Measurements from ENCODE around the gene ALDOB. TPM values are rescaled to one million over a fixed set of nuclear protein-coding genes. Genes with fewer than 3 reads are reported as not detected.

The ALDOB gene
- total RNA-seq, 1 experiment from 2014 or later = not detected

DNA sequence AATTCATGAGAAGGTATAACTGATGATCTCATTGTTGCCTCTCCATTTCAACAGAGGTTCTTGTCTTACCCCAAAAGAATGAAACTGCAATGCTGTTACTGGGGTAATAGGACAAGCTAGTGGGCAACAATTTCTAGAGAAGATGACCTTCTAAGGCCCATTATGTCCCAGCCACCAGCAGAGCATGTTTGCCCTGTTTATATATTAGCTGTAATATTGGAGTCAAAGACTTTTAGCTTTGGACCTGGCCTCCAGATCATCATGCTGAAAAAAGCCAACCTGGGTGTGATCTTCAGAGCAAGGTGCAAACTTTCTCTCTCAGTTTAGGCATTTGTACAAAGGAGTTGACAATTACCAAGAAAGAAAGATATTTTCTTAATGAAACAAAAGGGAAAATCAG lies 3.4 kb downstream of the ALDOB start:
- CTCF ChIA-PET = no interaction called here
- Histone ChIP-seq H2AFZ (ENCODE audit: low read length) (no peak overlapping the region), H3K36me3 (ENCODE audit: low read depth, low read length) (no peaks in the 10 kb centered on the region), H3K4me3 (ENCODE audit: low read length) (no peak overlapping the region), H3K9me3 (ENCODE audit: low read length) (no peaks in the 10 kb centered on the region), H3K4me2 (ENCODE audit: low read length) (no peak overlapping the region), H3K27me3 (ENCODE audit: low read length) (peaks cover 12% of the 10 kb centered on the region; the same call in 1 of the 2 replicates), H3K79me2 (ENCODE audit: low read length) (no peaks in the 10 kb centered on the region), H3K4me1 (ENCODE audit: insufficient read depth, low read length) (no peaks in the 10 kb centered on the region), H3F3A (ENCODE audit: low read length, unreplicated experiment) (no peaks in the 10 kb centered on the region), H3K9ac (ENCODE audit: low read length) (no peak overlapping the region), H4K20me1 (ENCODE audit: low read length) (no peaks in the 10 kb centered on the region), H3K9me2 (replicated peaks; ENCODE audit: low read length) (no peaks in the 10 kb centered on the region), H3K27ac (ENCODE audit: low read length) (no peak overlapping the region)
- ATAC-seq (no peak), DNase-seq (no peak)
- no TSS peak for BruUV-seq (replicated peaks)
- POLR2A ChIA-PET (ENCODE audit: unreplicated experiment) = no interaction called here
- intact Hi-C loops (cut with micrococcal nuclease) = no loop called here
- TF ChIP-seq EZH2 (IDR thresholded peaks at IDR 0.05; ENCODE audit: low read length, unreplicated experiment) = no peak
- no peak for TF ChIP-seq EZH2phosphoT487 (IDR thresholded peaks at IDR 0.05; ENCODE audit: borderline replicate concordance, low read length)

DNA sequence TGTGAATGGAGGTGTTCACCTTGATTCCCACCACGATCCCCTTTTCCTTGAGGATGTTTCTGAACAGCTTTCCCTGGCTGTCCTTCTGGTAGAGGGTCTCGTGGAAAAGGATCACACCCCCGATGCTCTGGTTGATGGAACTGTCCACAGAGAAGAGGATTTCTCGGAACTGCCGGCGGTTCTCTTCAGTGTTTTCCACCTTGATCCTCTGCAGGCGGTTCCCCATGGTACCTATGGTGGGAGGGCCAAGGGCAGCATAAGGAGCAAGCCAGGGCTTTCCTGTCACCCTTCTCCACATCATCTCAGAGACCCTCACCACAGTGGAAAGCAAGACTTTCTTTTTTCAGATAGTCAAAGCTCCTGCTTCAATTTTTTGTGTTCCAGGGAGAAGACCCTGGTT lies 5.8 kb downstream of the ALDOB start:
- H3F3A ChIP-seq (ENCODE audit: low read length, unreplicated experiment) = no peaks in the 10 kb centered on the region
- no peak overlapping the region for H3K27ac ChIP-seq (ENCODE audit: low read length)
- DNase-seq = no peak
- TF ChIP-seq EZH2 (IDR thresholded peaks at IDR 0.05; ENCODE audit: low read length, unreplicated experiment) = no peak
- TF ChIP-seq, protein P1, sequence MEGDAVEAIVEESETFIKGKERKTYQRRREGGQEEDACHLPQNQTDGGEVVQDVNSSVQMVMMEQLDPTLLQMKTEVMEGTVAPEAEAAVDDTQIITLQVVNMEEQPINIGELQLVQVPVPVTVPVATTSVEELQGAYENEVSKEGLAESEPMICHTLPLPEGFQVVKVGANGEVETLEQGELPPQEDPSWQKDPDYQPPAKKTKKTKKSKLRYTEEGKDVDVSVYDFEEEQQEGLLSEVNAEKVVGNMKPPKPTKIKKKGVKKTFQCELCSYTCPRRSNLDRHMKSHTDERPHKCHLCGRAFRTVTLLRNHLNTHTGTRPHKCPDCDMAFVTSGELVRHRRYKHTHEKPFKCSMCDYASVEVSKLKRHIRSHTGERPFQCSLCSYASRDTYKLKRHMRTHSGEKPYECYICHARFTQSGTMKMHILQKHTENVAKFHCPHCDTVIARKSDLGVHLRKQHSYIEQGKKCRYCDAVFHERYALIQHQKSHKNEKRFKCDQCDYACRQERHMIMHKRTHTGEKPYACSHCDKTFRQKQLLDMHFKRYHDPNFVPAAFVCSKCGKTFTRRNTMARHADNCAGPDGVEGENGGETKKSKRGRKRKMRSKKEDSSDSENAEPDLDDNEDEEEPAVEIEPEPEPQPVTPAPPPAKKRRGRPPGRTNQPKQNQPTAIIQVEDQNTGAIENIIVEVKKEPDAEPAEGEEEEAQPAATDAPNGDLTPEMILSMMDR (conservative IDR thresholded peaks at IDR 0.05; ENCODE audit: low read depth, low read length) = no peak
- TF ChIP-seq EZH2phosphoT487 (IDR thresholded peaks at IDR 0.05; ENCODE audit: borderline replicate concordance, low read length) = no peak
- intact Hi-C loops (cut with micrococcal nuclease) = no loop called here
- no peak overlapping the region for H3K9ac ChIP-seq (ENCODE audit: low read length)
- H4K20me1 ChIP-seq (ENCODE audit: low read length) = no peaks in the 10 kb centered on the region
- no TSS peak for BruUV-seq (replicated peaks)
- CTCF ChIA-PET = no interaction called here
- no peaks in the 10 kb centered on the region; the same call in 1 of the 2 replicates for H3K27me3 ChIP-seq (ENCODE audit: low read length)
- no peak overlapping the region for H3K4me3 ChIP-seq (ENCODE audit: low read length)
- H3K79me2 ChIP-seq (ENCODE audit: low read length) = no peaks in the 10 kb centered on the region
- H3K9me2 ChIP-seq (replicated peaks; ENCODE audit: low read length) = no peaks in the 10 kb centered on the region
- no peaks in the 10 kb centered on the region for H3K9me3 ChIP-seq (ENCODE audit: low read length)
- POLR2A ChIA-PET (ENCODE audit: unreplicated experiment) = no interaction called here
- no peak overlapping the region for H3K4me2 ChIP-seq (ENCODE audit: low read length)
- H2AFZ ChIP-seq (ENCODE audit: low read length) = no peak overlapping the region
- ATAC-seq = no peak
- H3K4me1 ChIP-seq (ENCODE audit: insufficient read depth, low read length) = no peaks in the 10 kb centered on the region
- no peaks in the 10 kb centered on the region for H3K36me3 ChIP-seq (ENCODE audit: low read depth, low read length)

DNA sequence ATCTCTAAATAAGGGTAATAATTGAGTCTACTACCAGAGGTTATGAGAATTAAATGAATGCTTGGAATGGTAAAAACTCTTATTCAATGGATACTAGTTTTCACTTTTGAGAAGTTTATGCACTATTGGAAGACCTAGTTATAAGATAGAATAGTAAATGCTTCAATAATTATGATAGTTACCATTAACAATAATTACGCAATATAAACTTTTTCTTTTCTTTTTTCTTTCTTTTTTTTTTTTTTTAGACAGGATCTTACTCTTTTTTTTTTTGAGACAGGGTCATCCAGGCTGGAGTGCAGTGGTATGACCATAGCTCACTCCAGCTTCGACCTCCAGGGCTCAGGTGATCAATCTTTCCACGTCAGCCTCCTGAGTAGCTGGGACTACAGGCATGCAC lies 6.7 kb downstream of the ALDOB start:
- intact Hi-C loops (cut with micrococcal nuclease) = no loop called here
- Histone ChIP-seq H3K79me2 (ENCODE audit: low read length) (no peaks in the 10 kb centered on the region), H3K27me3 (ENCODE audit: low read length) (no peaks in the 10 kb centered on the region), H3K36me3 (ENCODE audit: low read depth, low read length) (no peaks in the 10 kb centered on the region), H2AFZ (ENCODE audit: low read length) (no peak overlapping the region), H3K4me1 (ENCODE audit: insufficient read depth, low read length) (no peaks in the 10 kb centered on the region), H3K9me2 (replicated peaks; ENCODE audit: low read length) (no peaks in the 10 kb centered on the region), H3K4me2 (ENCODE audit: low read length) (no peak overlapping the region), H4K20me1 (ENCODE audit: low read length) (no peaks in the 10 kb centered on the region), H3F3A (ENCODE audit: low read length, unreplicated experiment) (no peaks in the 10 kb centered on the region), H3K4me3 (ENCODE audit: low read length) (no peak overlapping the region), H3K27ac (ENCODE audit: low read length) (no peak overlapping the region), H3K9me3 (ENCODE audit: low read length) (no peaks in the 10 kb centered on the region), H3K9ac (ENCODE audit: low read length) (no peak overlapping the region)
- ChIA-PET POLR2A (ENCODE audit: unreplicated experiment) (no interaction called here), CTCF (no interaction called here)
- no TSS peak for BruUV-seq (replicated peaks)
- no peak for ATAC-seq
- no peak for TF ChIP-seq EZH2phosphoT487 (IDR thresholded peaks at IDR 0.05; ENCODE audit: borderline replicate concordance, low read length)
- TF ChIP-seq EZH2 (IDR thresholded peaks at IDR 0.05; ENCODE audit: low read length, unreplicated experiment) = no peak
- TF ChIP-seq, protein P1 (conservative IDR thresholded peaks at IDR 0.05; ENCODE audit: low read depth, low read length) = no peak
- DNase-seq = no peak

Data from PC-3 (cell line).